H1 (cell line): ENCODE results near the gene ARID5B. TPM values are rescaled to one million over a fixed set of nuclear protein-coding genes. Genes with fewer than 3 reads are reported as not detected.

Experiments
- CTCF ChIA-PET: fragments of 300-600 bp; sonication (Branson Sonifier 250); formaldehyde crosslinking; loops from one replicate; lab custom pipeline; 2021; ENCODE audit not compliant: partially characterized antibody; lab: Charles Lee
- POLR2A ChIA-PET: fragments of 300-600 bp; sonication (Branson Sonifier 250); formaldehyde crosslinking; loops from one replicate; lab custom pipeline; 2021; ENCODE audit warnings: inconsistent platforms; ENCODE audit not compliant: partially characterized antibody; lab: Charles Lee
- DNase-seq, 2 experiments: peaks; one replicate each; pipeline versions ENCODE4 v3.0.0 to v3.0.0-alpha.2; 2010 to 2022; ENCODE audit warnings: low spot score in 2 of 2, low read depth in 1 of 2, mixed read lengths in 1 of 2
- FAIRE-seq: peaks from 2 replicates; lab custom pipeline; 2011; peaks lifted over from hg19 to GRCh38; lab: Jason Lieb, UNC
- H2AFZ ChIP-seq: 2 replicates; pipeline ENCODE4 v1.8.1; 2012; ENCODE audit warnings: low read length, inconsistent platforms
- H2AK5ac ChIP-seq: 2 replicates; pipeline ENCODE4 v1.6.1; 2013; ENCODE audit warnings: low read depth, low read length
- H2BK120ac ChIP-seq: replicated peaks from 2 replicates; pipeline ENCODE3; 2013; ENCODE audit warnings: low read depth, low read length, inconsistent platforms
- H2BK12ac ChIP-seq: 2 replicates; pipeline ENCODE4 v1.6.1; 2013; ENCODE audit warnings: low read depth, low read length
- H2BK15ac ChIP-seq: 2 replicates; pipeline ENCODE4 v1.6.1; 2013; ENCODE audit warnings: low read length
- H2BK20ac ChIP-seq: 2 replicates; pipeline ENCODE4 v1.6.1; 2013; ENCODE audit warnings: low read length
- H2BK5ac ChIP-seq: 2 replicates; pipeline ENCODE4 v1.6.1; 2013; ENCODE audit warnings: low read depth, low read length
- H3K14ac ChIP-seq: 2 replicates; pipeline ENCODE4 v1.6.1; 2013; ENCODE audit warnings: inconsistent platforms; ENCODE audit not compliant: insufficient read length
- H3K18ac ChIP-seq: 2 replicates; pipeline ENCODE4 v1.6.1; 2013; ENCODE audit warnings: low read length; ENCODE audit errors: extremely low read depth
- H3K23ac ChIP-seq: 2 replicates; pipeline ENCODE4 v1.6.1; 2013; ENCODE audit warnings: inconsistent platforms; ENCODE audit not compliant: insufficient read length
- H3K23me2 ChIP-seq: 2 replicates; pipeline ENCODE4 v1.6.1; 2013; ENCODE audit warnings: low read depth, low read length
- H3K27ac ChIP-seq: 2 replicates; pipeline ENCODE4 v1.6.1; 2011; ENCODE audit warnings: low read depth, low read length, inconsistent platforms
- H3K27me3 ChIP-seq, 4 experiments: replicated peaks in 1 of 4; 1 replicate in 1 of 4; 2 replicates in 3 of 4; pipeline versions ENCODE4 v1.6.1 to v1.8.1; 2011 to 2013; ENCODE audit warnings: low read length in 3 of 4, mild to moderate bottlenecking in 3 of 4, inconsistent platforms in 2 of 4, mixed read lengths in 2 of 4, moderate library complexity in 1 of 4; ENCODE audit not compliant: control insufficient read depth in 3 of 4, insufficient read depth in 3 of 4; ENCODE audit errors: extremely low read depth in 1 of 4
- H3K36me3 ChIP-seq, 4 experiments: 2 replicates each; pipeline versions ENCODE4 v1.6.1 to v1.8.1; 2011 to 2013; ENCODE audit warnings: mild to moderate bottlenecking in 4 of 4, low read length in 3 of 4, moderate library complexity in 2 of 4, control low read depth in 1 of 4, inconsistent platforms in 1 of 4; ENCODE audit not compliant: insufficient read depth in 4 of 4, control insufficient read depth in 2 of 4
- H3K4ac ChIP-seq: replicated peaks from 2 replicates; pipeline ENCODE3; 2013; ENCODE audit warnings: low read length, low read depth, mixed read lengths, inconsistent platforms; ENCODE audit not compliant: insufficient read length
- H3K4me1 ChIP-seq, 4 experiments: replicated peaks in 1 of 4; 1 replicate in 1 of 4; 2 replicates in 3 of 4; pipeline versions ENCODE4 v1.6.1 to v1.8.1; 2011 to 2013; ENCODE audit warnings: low read length in 3 of 4, inconsistent platforms in 2 of 4, mixed read lengths in 1 of 4; ENCODE audit not compliant: insufficient read depth in 4 of 4, control insufficient read depth in 3 of 4
- H3K4me2 ChIP-seq, 2 experiments: 2 replicates each; pipeline versions ENCODE4 v1.6.1 to v1.8.1; 2011 to 2013; ENCODE audit warnings: low read depth in 2 of 2, low read length in 2 of 2, control low read depth in 1 of 2, inconsistent platforms in 1 of 2, mild to moderate bottlenecking in 1 of 2; ENCODE audit not compliant: insufficient read depth in 1 of 2
- H3K4me3 ChIP-seq, 4 experiments: fragments of 200-600, 300-600 bp in 1 of 4; sonication (generic), shearing (Covaris generic), sonication (Bioruptor Twin) in 1 of 4; 2 replicates each; pipeline versions ENCODE4 v1.5.1 to v1.8.1; 2011 to 2016; ENCODE audit warnings: low read length in 4 of 4, low read depth in 3 of 4, control low read depth in 2 of 4, inconsistent platforms in 2 of 4, mild to moderate bottlenecking in 2 of 4, mixed read lengths in 1 of 4, moderate library complexity in 1 of 4; ENCODE audit not compliant: insufficient read depth in 2 of 4; ENCODE audit errors: extremely low read depth in 1 of 4
- H3K56ac ChIP-seq: replicated peaks from 2 replicates; pipeline ENCODE3; 2013; ENCODE audit warnings: low read depth, mild to moderate bottlenecking, mixed read lengths, low read length, inconsistent platforms; ENCODE audit not compliant: insufficient read length
- H3K79me1 ChIP-seq: 2 replicates; pipeline ENCODE4 v1.6.1; 2013; ENCODE audit warnings: low read depth, low read length, control low read depth
- H3K79me2 ChIP-seq, 2 experiments: 2 replicates each; pipeline versions ENCODE4 v1.6.1 to v1.8.1; 2012 to 2013; ENCODE audit warnings: low read length in 2 of 2, mild to moderate bottlenecking in 2 of 2, inconsistent platforms in 1 of 2; ENCODE audit not compliant: insufficient read depth in 2 of 2, control insufficient read depth in 1 of 2
- H3K9ac ChIP-seq, 4 experiments: replicated peaks in 1 of 4; 1 replicate in 1 of 4; 2 replicates in 3 of 4; pipeline versions ENCODE4 v1.6.1 to v1.8.1; 2011 to 2013; ENCODE audit warnings: low read depth in 3 of 4, low read length in 3 of 4, control low read depth in 2 of 4, mild to moderate bottlenecking in 2 of 4, moderate library complexity in 2 of 4, inconsistent platforms in 1 of 4; ENCODE audit errors: extremely low read depth in 1 of 4
- H3K9me3 ChIP-seq, 2 experiments: 2 replicates each; pipeline versions ENCODE4 v1.6.1 to v1.8.1; 2012 to 2013; ENCODE audit warnings: mild to moderate bottlenecking in 2 of 2, moderate library complexity in 2 of 2, control low read depth in 1 of 2, inconsistent platforms in 1 of 2, low read depth in 1 of 2, low read length in 1 of 2, mixed read lengths in 1 of 2; ENCODE audit not compliant: insufficient read depth in 2 of 2
- H4K20me1 ChIP-seq, 2 experiments: replicated peaks in 1 of 2; 2 replicates each; pipeline versions ENCODE3 to v1.8.1; 2011 to 2013; ENCODE audit warnings: inconsistent platforms in 2 of 2, low read length in 2 of 2, mild to moderate bottlenecking in 1 of 2; ENCODE audit not compliant: insufficient read depth in 2 of 2, control insufficient read depth in 1 of 2
- H4K5ac ChIP-seq: 2 replicates; pipeline ENCODE4 v1.6.1; 2013; ENCODE audit warnings: low read length, low read depth, mixed read lengths, inconsistent platforms; ENCODE audit not compliant: insufficient read length
- H4K8ac ChIP-seq: 2 replicates; pipeline ENCODE4 v1.8.0; 2013; ENCODE audit warnings: mild to moderate bottlenecking, moderate library complexity, low read length, inconsistent platforms; ENCODE audit not compliant: insufficient read depth; ENCODE audit errors: extremely low read depth
- H4K91ac ChIP-seq: replicated peaks from 2 replicates; pipeline ENCODE3; 2013; ENCODE audit warnings: low read length, mixed read lengths, inconsistent platforms; ENCODE audit not compliant: insufficient read length
- BCL11A ChIP-seq, 2 experiments: IDR thresholded peaks; one replicate each; pipeline ENCODE4 v1.6.1; 2011; ENCODE audit warnings: low read depth in 2 of 2, low read length in 2 of 2, mild to moderate bottlenecking in 2 of 2
- CHD2 ChIP-seq: IDR thresholded peaks from 2 replicates; pipeline ENCODE4 v1.6.1; 2012; ENCODE audit warnings: low read length, improper control_type of control experiment
- RBBP5 ChIP-seq: IDR thresholded peaks from 2 replicates; pipeline ENCODE4 v1.7.1; 2012; ENCODE audit warnings: low read depth, mild to moderate bottlenecking, inconsistent platforms, low read length, moderate library complexity, borderline replicate concordance
- RNF2 ChIP-seq: fragments of 200-900, 300-1000 bp; sonication (generic); IDR thresholded peaks from 2 replicates; pipeline ENCODE4 v1.7.1; 2016; ENCODE audit warnings: borderline replicate concordance, low read depth, mild to moderate bottlenecking, antibody characterized with exemption, low read length; ENCODE audit not compliant: poor library complexity, severe bottlenecking; ENCODE audit errors: missing control alignments
- SRF ChIP-seq: IDR thresholded peaks from 2 replicates; pipeline ENCODE4 v1.6.1; 2011; ENCODE audit warnings: mild to moderate bottlenecking, low read depth, low read length, moderate library complexity
- ZNF274 ChIP-seq: IDR thresholded peaks from 2 replicates; pipeline ENCODE4 v1.7.0; 2012; ENCODE audit warnings: low read length, borderline replicate concordance; ENCODE audit errors: extremely low read depth
- WGBS, 2 experiments: shearing (Covaris generic) in 1 of 2; methylation state at CpG; one replicate each; pipeline versions ENCODE4 v1.1.6 to v1.1.7; 2013 to 2015; ENCODE audit warnings: low lambda C conversion rate in 2 of 2, mixed read lengths in 2 of 2, inconsistent platforms in 1 of 2, low coverage in 1 of 2, missing lambda C conversion rate in 1 of 2; ENCODE audit not compliant: insufficient replicate concordance in 2 of 2, insufficient coverage in 1 of 2, insufficient read length in 1 of 2; ENCODE audit errors: extremely low coverage in 1 of 2, missing lambda C conversion rate in 1 of 2; 5-methylcytosine and 5-hydroxymethylcytosine counted together
- polyA plus RNA-seq, 7 experiments: library from polyadenylated mRNA; depleted of rRNA in 3 of 7; stranded (reverse) in 5 of 7; unstranded in 2 of 7; fragments of >200 nt in 5 of 7; fragments of 200-250 nt in 2 of 7; gene quantifications; 1 replicate in 5 of 7; 2 replicates in 1 of 7; 4 replicates in 1 of 7; pipeline versions ENCODE4 v1.2.1 to v1.2.3, GENCODE V29; 2011 to 2013; ENCODE audit warnings: missing spikeins in 2 of 7, mixed read lengths in 2 of 7
- total RNA-seq: library from RNA; stranded (reverse); fragmentation: NEBNext Ultra II Directional; extraction: Animal tissue kit (Norgen Biotek cat#: 25700); gene quantifications from 2 replicates; pipeline ENCODE4 v1.2.1, GENCODE V29; 2021
- TF ChIP-seq, protein P1 (sequence below), 3 experiments: IDR thresholded peaks; 1 replicate in 2 of 3; 2 replicates in 1 of 3; pipeline versions ENCODE4 v1.5.1 to v1.6.1; 2011; ENCODE audit warnings: low read length in 3 of 3, mild to moderate bottlenecking in 3 of 3, inconsistent platforms in 2 of 3, low read depth in 1 of 3, moderate library complexity in 1 of 3; ENCODE audit not compliant: insufficient read depth in 1 of 3; ENCODE audit errors: control extremely low read depth in 1 of 3

Gene ARID5B
- total and polyA plus RNA-seq, 2 of the 8 experiments (the other 6 are each of a cell fraction or from before 2014, with no cell fraction given): 0.21 to 1.1 TPM

DNA sequence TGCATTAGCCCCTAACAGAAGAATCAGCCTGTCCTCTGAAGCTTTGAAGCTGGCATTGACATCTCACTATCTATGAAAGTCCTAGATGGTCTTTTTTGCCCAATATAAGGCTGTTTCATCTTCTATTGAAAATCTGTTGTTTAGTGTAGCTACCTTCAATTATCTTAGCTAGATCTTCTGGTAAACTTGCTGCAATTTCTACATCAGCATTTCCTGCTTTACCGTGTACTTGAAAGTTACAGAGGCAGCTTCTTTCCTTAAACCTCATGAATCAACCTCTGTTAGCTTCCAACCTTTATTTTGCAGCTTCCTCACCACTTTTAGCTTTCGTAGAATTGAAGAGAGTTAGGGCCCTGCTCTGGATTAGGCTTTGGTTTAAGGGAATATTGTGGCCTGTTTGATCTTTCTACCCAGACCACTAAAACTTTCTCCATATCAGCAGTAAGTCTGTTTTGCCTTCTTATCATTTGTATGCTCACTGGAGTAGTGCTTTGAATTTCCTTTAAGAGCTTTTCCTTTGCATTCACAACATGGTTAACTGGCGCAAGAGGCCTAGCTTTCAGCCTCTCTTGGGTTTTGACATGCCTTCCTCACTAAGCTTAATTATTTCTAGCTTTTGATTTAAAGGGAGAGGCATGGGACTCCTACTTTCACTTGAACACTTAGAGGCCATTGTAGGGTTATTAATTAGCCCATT is 32.5 kb downstream of the ARID5B start:
- no peak overlapping the region for H2BK20ac ChIP-seq
- no peak overlapping the region for H3K27ac ChIP-seq
- H3K4me1 ChIP-seq: no peaks in the 10 kb centered on the region
- no peak for FAIRE-seq
- no peak overlapping the region for H2BK12ac ChIP-seq
- H3K36me3 ChIP-seq: no peaks in the 10 kb centered on the region
- no peak overlapping the region for H3K23ac ChIP-seq
- H3K23me2 ChIP-seq: peaks cover 1% of the 10 kb centered on the region; the same call in 1 of the 2 replicates
- no peaks in the 10 kb centered on the region for H4K20me1 ChIP-seq
- POLR2A ChIA-PET: no interaction called here
- no peak for DNase-seq
- no peak overlapping the region for H3K4me2 ChIP-seq
- 91% methylated on average over 3 of the region's 3 CpGs; no CpG with 5 or more reads in 1 of the 2 experiments for WGBS, 2 experiments
- H2AK5ac ChIP-seq: no peak overlapping the region
- H3K9me3 ChIP-seq: no peaks in the 10 kb centered on the region
- H3K27me3 ChIP-seq: no peaks in the 10 kb centered on the region
- H2BK5ac ChIP-seq: no peak overlapping the region
- H2BK120ac ChIP-seq: no peak overlapping the region
- no peak overlapping the region for H3K14ac ChIP-seq
- no peak overlapping the region for H3K4me3 ChIP-seq
- CTCF ChIA-PET: interaction anchor here (0.7 to 2.5 kb wide), 4 partner anchors 10 to 331 kb away, joined by 3 to 6 read pairs (median 4); no protein-coding TSS in a partner anchor
- H3K9ac ChIP-seq: no peak overlapping the region
- no peak overlapping the region for H2BK15ac ChIP-seq
- H3K79me1 ChIP-seq: no peaks in the 10 kb centered on the region
- H4K8ac ChIP-seq: no peak overlapping the region
- H3K79me2 ChIP-seq: no peaks in the 10 kb centered on the region
- no peak overlapping the region for H4K5ac ChIP-seq
- no peak overlapping the region for H4K91ac ChIP-seq
- H3K56ac ChIP-seq: no peak overlapping the region
- H3K4ac ChIP-seq: no peak overlapping the region
- H2AFZ ChIP-seq: no peak overlapping the region
- H3K18ac ChIP-seq: no peak overlapping the region
- no peak for TF ChIP-seq BCL11A (IDR thresholded peaks at IDR 0.05; ENCODE audit: low read depth in 2 of 2, low read length in 2 of 2)
- TF ChIP-seq RNF2: no peak
- TF ChIP-seq CHD2: no peak
- TF ChIP-seq SRF: no peak
- no peak for TF ChIP-seq ZNF274
- TF ChIP-seq, protein P1, sequence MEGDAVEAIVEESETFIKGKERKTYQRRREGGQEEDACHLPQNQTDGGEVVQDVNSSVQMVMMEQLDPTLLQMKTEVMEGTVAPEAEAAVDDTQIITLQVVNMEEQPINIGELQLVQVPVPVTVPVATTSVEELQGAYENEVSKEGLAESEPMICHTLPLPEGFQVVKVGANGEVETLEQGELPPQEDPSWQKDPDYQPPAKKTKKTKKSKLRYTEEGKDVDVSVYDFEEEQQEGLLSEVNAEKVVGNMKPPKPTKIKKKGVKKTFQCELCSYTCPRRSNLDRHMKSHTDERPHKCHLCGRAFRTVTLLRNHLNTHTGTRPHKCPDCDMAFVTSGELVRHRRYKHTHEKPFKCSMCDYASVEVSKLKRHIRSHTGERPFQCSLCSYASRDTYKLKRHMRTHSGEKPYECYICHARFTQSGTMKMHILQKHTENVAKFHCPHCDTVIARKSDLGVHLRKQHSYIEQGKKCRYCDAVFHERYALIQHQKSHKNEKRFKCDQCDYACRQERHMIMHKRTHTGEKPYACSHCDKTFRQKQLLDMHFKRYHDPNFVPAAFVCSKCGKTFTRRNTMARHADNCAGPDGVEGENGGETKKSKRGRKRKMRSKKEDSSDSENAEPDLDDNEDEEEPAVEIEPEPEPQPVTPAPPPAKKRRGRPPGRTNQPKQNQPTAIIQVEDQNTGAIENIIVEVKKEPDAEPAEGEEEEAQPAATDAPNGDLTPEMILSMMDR (IDR thresholded peaks at IDR 0.05; ENCODE audit: control extremely low read depth in 1 of 3, insufficient read depth in 1 of 3, low read depth in 1 of 3, low read length in 3 of 3): no peak
- no peak for TF ChIP-seq RBBP5
